H1 (cell line): ENCODE data around the gene RWDD4. TPM values are rescaled to one million over a fixed set of nuclear protein-coding genes. Genes with fewer than 3 reads are reported as not detected.

Experiments
- ATF3 ChIP-seq: IDR thresholded peaks from 2 replicates; pipeline ENCODE4 v1.6.1; 2011; ENCODE audit warnings: low read depth, mild to moderate bottlenecking, low read length; ENCODE audit not compliant: insufficient read depth
- TAF7 ChIP-seq: optimal IDR thresholded peaks from 2 replicates; pipeline ENCODE3; 2011; ENCODE audit warnings: low read depth, mild to moderate bottlenecking, inconsistent platforms, low read length, moderate library complexity, borderline replicate concordance
- polyA plus RNA-seq, 7 experiments: library from polyadenylated mRNA; depleted of rRNA in 3 of 7; stranded (reverse) in 5 of 7; unstranded in 2 of 7; fragments of >200 nt in 5 of 7; fragments of 200-250 nt in 2 of 7; gene quantifications; 1 replicate in 5 of 7; 2 replicates in 1 of 7; 4 replicates in 1 of 7; pipeline versions ENCODE4 v1.2.1 to v1.2.3, GENCODE V29; 2011 to 2013; ENCODE audit warnings: missing spikeins in 2 of 7, mixed read lengths in 2 of 7
- total RNA-seq: library from RNA; stranded (reverse); fragmentation: NEBNext Ultra II Directional; extraction: Animal tissue kit (Norgen Biotek cat#: 25700); gene quantifications from 2 replicates; pipeline ENCODE4 v1.2.1, GENCODE V29; 2021

Gene RWDD4
- total and polyA plus RNA-seq, 2 of the 8 experiments (the other 6 are each of a cell fraction or from before 2014, with no cell fraction given): 5.4 to 18.9 TPM

DNA sequence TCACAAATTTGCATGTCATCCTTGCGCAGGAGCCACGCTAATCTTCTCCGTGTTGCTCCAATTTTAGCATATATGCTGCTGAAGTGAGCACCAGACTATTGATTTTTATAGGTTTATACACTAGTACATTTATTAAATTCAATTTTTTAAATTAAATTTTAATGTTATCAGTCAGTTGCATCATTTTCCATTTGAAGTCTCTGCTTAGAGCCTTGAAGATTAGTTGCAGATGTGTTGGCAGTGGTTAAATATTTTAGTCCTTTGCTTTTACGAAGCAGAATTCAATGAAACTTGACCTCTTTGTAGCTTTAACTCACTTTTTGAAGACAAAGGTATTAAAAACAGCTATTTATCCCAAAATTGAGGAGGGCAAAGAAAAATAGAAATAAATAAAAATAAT is 16.6 kb upstream of the RWDD4 start (continued):
- no peak for TF ChIP-seq ATF3
- no peak for TF ChIP-seq TAF7
